Measurements from ENCODE around the gene HIVEP3.

Gene HIVEP3

DNA sequence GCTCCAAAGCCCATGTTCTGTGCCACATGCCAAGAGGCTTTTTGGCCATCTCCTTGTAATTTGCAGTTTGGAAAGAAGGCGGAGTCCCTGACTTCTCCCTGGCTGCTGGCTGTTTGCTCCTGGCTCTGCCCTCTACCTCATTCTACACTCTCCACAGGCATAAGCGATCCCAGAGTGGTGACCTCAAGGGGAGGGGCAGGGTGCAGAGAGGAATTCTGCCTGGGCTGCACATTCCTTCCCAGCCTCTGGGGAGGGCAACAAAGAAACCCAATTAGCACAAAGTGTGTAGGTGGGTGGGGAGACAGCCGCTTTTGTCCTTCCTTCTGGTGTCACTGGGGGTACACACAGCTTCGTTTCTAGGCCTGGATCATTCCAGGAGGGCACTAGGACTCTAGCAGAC is 95.3 kb downstream of the HIVEP3 start:
- no peaks in the 10 kb centered on the region for H3K36me3 Mint-ChIP-seq (ENCODE audit: low read depth)
- peak overlapping the region; percentile 59 to 85 (median 84) for H3K27ac Mint-ChIP-seq
- TF ChIP-seq, protein P1, sequence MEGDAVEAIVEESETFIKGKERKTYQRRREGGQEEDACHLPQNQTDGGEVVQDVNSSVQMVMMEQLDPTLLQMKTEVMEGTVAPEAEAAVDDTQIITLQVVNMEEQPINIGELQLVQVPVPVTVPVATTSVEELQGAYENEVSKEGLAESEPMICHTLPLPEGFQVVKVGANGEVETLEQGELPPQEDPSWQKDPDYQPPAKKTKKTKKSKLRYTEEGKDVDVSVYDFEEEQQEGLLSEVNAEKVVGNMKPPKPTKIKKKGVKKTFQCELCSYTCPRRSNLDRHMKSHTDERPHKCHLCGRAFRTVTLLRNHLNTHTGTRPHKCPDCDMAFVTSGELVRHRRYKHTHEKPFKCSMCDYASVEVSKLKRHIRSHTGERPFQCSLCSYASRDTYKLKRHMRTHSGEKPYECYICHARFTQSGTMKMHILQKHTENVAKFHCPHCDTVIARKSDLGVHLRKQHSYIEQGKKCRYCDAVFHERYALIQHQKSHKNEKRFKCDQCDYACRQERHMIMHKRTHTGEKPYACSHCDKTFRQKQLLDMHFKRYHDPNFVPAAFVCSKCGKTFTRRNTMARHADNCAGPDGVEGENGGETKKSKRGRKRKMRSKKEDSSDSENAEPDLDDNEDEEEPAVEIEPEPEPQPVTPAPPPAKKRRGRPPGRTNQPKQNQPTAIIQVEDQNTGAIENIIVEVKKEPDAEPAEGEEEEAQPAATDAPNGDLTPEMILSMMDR (IDR thresholded peaks at IDR 0.05; ENCODE audit: unreplicated experiment in 3 of 3): no peak
- H3K4me3 Mint-ChIP-seq: no peak overlapping the region
- H3K9me3 Mint-ChIP-seq: no peaks in the 10 kb centered on the region
- peaks cover 24% of the 10 kb centered on the region for H3K27me3 Mint-ChIP-seq (ENCODE audit: low read depth)
- peaks cover 32% of the 10 kb centered on the region for H3K4me1 Mint-ChIP-seq

GRCh38 chr1:41822866-41823265 is 95.9 kb downstream of the HIVEP3 start:
- H3K27me3 Mint-ChIP-seq (ENCODE audit: low read depth): peaks cover 24% of the 10 kb centered on the region
- no peaks in the 10 kb centered on the region for H3K9me3 Mint-ChIP-seq
- H3K4me1 Mint-ChIP-seq: peaks cover 26% of the 10 kb centered on the region
- TF ChIP-seq, protein P1 (IDR thresholded peaks at IDR 0.05; ENCODE audit: unreplicated experiment in 3 of 3): no peak
- H3K36me3 Mint-ChIP-seq (ENCODE audit: low read depth): no peaks in the 10 kb centered on the region
- H3K27ac Mint-ChIP-seq: peak overlapping the region in 2 of 3 experiments; percentile 84 to 85
- H3K4me3 Mint-ChIP-seq: no peak overlapping the region

- Mint-ChIP-seq H3K27ac (no peak overlapping the region), H3K4me3 (no peak overlapping the region), H3K4me1 (peaks cover 13% of the 10 kb centered on the region), H3K27me3 (ENCODE audit: low read depth) (peaks cover 15% of the 10 kb centered on the region), H3K9me3 (no peaks in the 10 kb centered on the region), H3K36me3 (ENCODE audit: low read depth) (no peaks in the 10 kb centered on the region)
- TF ChIP-seq, protein P1 (IDR thresholded peaks at IDR 0.05; ENCODE audit: unreplicated experiment in 3 of 3): no peak
These were observed 98.9 kb downstream of the HIVEP3 start for GRCh38 chr1:41819843-41820242.

GRCh38 chr1:41819069-41819468 is 99.7 kb downstream of the HIVEP3 start:
- H3K4me1 Mint-ChIP-seq: peaks cover 9% of the 10 kb centered on the region
- no peak overlapping the region for H3K27ac Mint-ChIP-seq
- H3K4me3 Mint-ChIP-seq: no peak overlapping the region
- no peaks in the 10 kb centered on the region for H3K36me3 Mint-ChIP-seq (ENCODE audit: low read depth)
- H3K9me3 Mint-ChIP-seq: no peaks in the 10 kb centered on the region
- TF ChIP-seq, protein P1 (IDR thresholded peaks at IDR 0.05; ENCODE audit: unreplicated experiment in 3 of 3): no peak
- peaks cover 14% of the 10 kb centered on the region for H3K27me3 Mint-ChIP-seq (ENCODE audit: low read depth)

- TF ChIP-seq, protein P1 (IDR thresholded peaks at IDR 0.05; ENCODE audit: unreplicated experiment in 3 of 3): no peak
- H3K27ac Mint-ChIP-seq: no peak overlapping the region
- peaks cover 17% of the 10 kb centered on the region for H3K27me3 Mint-ChIP-seq (ENCODE audit: low read depth)
- H3K9me3 Mint-ChIP-seq: no peaks in the 10 kb centered on the region
- H3K36me3 Mint-ChIP-seq (ENCODE audit: low read depth): no peaks in the 10 kb centered on the region
- peaks cover 4% of the 10 kb centered on the region for H3K4me1 Mint-ChIP-seq
- H3K4me3 Mint-ChIP-seq: no peak overlapping the region
These were observed 102.7 kb downstream of the HIVEP3 start for GRCh38 chr1:41816061-41816460.

Measured in nephron (organoid).